GM12875 (cell line): Measurements from ENCODE around the gene MEN1.

Experiments used
- H3K4me3 ChIP-seq: one replicate; pipeline ENCODE4 v1.5.1; 2011; ENCODE audit warnings: low read depth, low read length, control low read depth
- CTCF ChIP-seq: IDR thresholded peaks from 2 replicates; pipeline ENCODE4 v1.5.1; 2011; ENCODE audit warnings: low read depth, mild to moderate bottlenecking, control low read depth, inconsistent platforms, low read length, moderate library complexity, borderline replicate concordance; ENCODE audit not compliant: insufficient read depth

The MEN1 gene

GRCh38 chr11:64767344-64768299 lies 42.7 kb downstream of the MEN1 start:
- TF ChIP-seq CTCF, result peak; percentile 84
- H3K4me3 ChIP-seq, result no peak overlapping the region

GRCh38 chr11:64766881-64767280 lies 43.5 kb downstream of the MEN1 start:
- no peak overlapping the region for H3K4me3 ChIP-seq
- TF ChIP-seq CTCF, result no peak

- no peak overlapping the region for H3K4me3 ChIP-seq
- no peak for TF ChIP-seq CTCF
Measured at GRCh38 chr11:64765851-64766665, 44.3 kb downstream of the MEN1 start.

- TF ChIP-seq CTCF, result no peak
- H3K4me3 ChIP-seq, result no peak overlapping the region
Measured at GRCh38 chr11:64765291-64765850, 45.0 kb downstream of the MEN1 start.

GRCh38 chr11:64764753-64765152 lies 45.6 kb downstream of the MEN1 start:
- no peak for TF ChIP-seq CTCF
- H3K4me3 ChIP-seq, result no peak overlapping the region

GRCh38 chr11:64764040-64764611 lies 46.2 kb downstream of the MEN1 start:
- H3K4me3 ChIP-seq, result no peak overlapping the region
- TF ChIP-seq CTCF, result no peak
